HCT116 (cell line): ENCODE measurements around the gene CD96. TPM values are rescaled to one million over a fixed set of nuclear protein-coding genes. Genes with fewer than 3 reads are reported as not detected.
A peak's percentile ranks its signal among the peaks of the same experiment; 100 is the strongest.

Source experiments
- ATAC-seq: fragments of 200-7000 bp; cut with Tn5 transposase; 2 replicates; pipeline ENCODE4 v1.9.1; 2020; ENCODE audit warnings: mild to moderate bottlenecking, moderate library complexity
- Bru-seq: library from RNA; stranded (reverse); fragments of 400-500 nt; gene quantifications from one replicate; lab custom pipeline; 2021; lab: Mats Ljungman, UMichigan
- BruChase-seq, 2 experiments: library from RNA; stranded (reverse); fragments of 400-500 nt; gene quantifications; one replicate each; lab custom pipeline; 2021; lab: Mats Ljungman, UMichigan
- BruUV-seq: library from RNA; stranded (reverse); fragments of 400-500 nt; replicated peaks from 2 replicates; lab custom pipeline; 2021; lab: Mats Ljungman, UMichigan
- CTCF ChIA-PET: fragments of 300-600 bp; sonication (Branson Sonifier 250); formaldehyde crosslinking; loops from one replicate; lab custom pipeline; 2021; ENCODE audit warnings: antibody characterized with exemption; lab: Charles Lee
- POLR2A ChIA-PET: fragments of 300-600, 350-600 bp; sonication (Branson Sonifier 250); formaldehyde crosslinking; loops from one replicate; lab custom pipeline; 2021; ENCODE audit warnings: antibody characterized with exemption; lab: Charles Lee
- RAD21 ChIA-PET, 2 experiments: fragments of 300-600 bp; sonication (Branson Sonifier 250); formaldehyde crosslinking; loops; one replicate each; lab custom pipeline; 2023; ENCODE audit warnings: low total read pairs in 2 of 2; ENCODE audit not compliant: uncharacterized antibody in 2 of 2, unreplicated experiment in 2 of 2, low non-redundant PET in 1 of 2; lab: Charles Lee
- DNase-seq: peaks from one replicate; pipeline ENCODE4 v3.0.0-alpha.2; 2010; ENCODE audit warnings: low read depth, low spot score
- H2AFZ ChIP-seq: fragments of 200-600 bp; shearing (Covaris generic), sonication (generic); 2 replicates; pipeline ENCODE4 v1.6.1; 2017; ENCODE audit warnings: low read depth, mixed run types, mixed read lengths, antibody characterized with exemption, low read length; ENCODE audit not compliant: poor library complexity, severe bottlenecking
- H3K27ac ChIP-seq: 2 replicates; pipeline ENCODE4 v1.5.1; 2012; ENCODE audit warnings: low read depth, low read length
- H3K27me3 ChIP-seq: fragments of 200-600 bp; sonication (generic); 2 replicates; pipeline ENCODE4 v1.6.1; 2016; ENCODE audit warnings: mixed run types, low read length, mixed read lengths; ENCODE audit not compliant: insufficient read depth
- H3K36me3 ChIP-seq, 2 experiments: fragments of 200-500 bp in 1 of 2; fragments of 200-600 bp in 1 of 2; sonication (Bioruptor generic) in 1 of 2; sonication (generic) in 1 of 2; 2 replicates each; pipeline versions ENCODE4 v1.5.1 to v1.6.1; 2014 to 2016; ENCODE audit warnings: low read length in 2 of 2, inconsistent platforms in 1 of 2, mixed read lengths in 1 of 2, mixed run types in 1 of 2; ENCODE audit not compliant: insufficient read depth in 2 of 2, control insufficient read depth in 1 of 2
- H3K4me1 ChIP-seq, 2 experiments: fragments of 200-600 bp in 1 of 2; sonication (generic) in 1 of 2; 2 replicates each; pipeline versions ENCODE4 v1.5.1 to v1.6.1; 2012 to 2017; ENCODE audit warnings: low read length in 2 of 2, inconsistent platforms in 1 of 2, mild to moderate bottlenecking in 1 of 2, mixed read lengths in 1 of 2, mixed run types in 1 of 2, moderate library complexity in 1 of 2; ENCODE audit not compliant: insufficient read depth in 2 of 2, control insufficient read depth in 1 of 2
- H3K4me2 ChIP-seq: fragments of 200-600 bp; sonication (generic); 2 replicates; pipeline ENCODE4 v1.6.1; 2017; ENCODE audit warnings: mixed run types, low read length, mixed read lengths
- H3K4me3 ChIP-seq, 2 experiments: fragments of 200-600 bp in 1 of 2; sonication (generic) in 1 of 2; replicated peaks in 1 of 2; 2 replicates each; pipeline ENCODE4 v1.5.1; 2011 to 2016; ENCODE audit warnings: low read length in 2 of 2, control low read depth in 1 of 2, low read depth in 1 of 2, mild to moderate bottlenecking in 1 of 2, mixed read lengths in 1 of 2, mixed run types in 1 of 2
- H3K79me2 ChIP-seq: fragments of 200-600 bp; sonication (generic); 2 replicates; pipeline ENCODE4 v1.6.1; 2017; ENCODE audit warnings: mild to moderate bottlenecking, mixed run types, low read length, moderate library complexity, mixed read lengths; ENCODE audit not compliant: insufficient read depth
- H3K9ac ChIP-seq: fragments of 200-600 bp; sonication (generic); 2 replicates; pipeline ENCODE4 v1.6.1; 2016; ENCODE audit warnings: low read length, mixed read lengths
- H3K9me2 ChIP-seq: fragments of 200-600 bp; sonication (generic), shearing (Covaris generic); 2 replicates; pipeline ENCODE4 v1.6.1; 2017; ENCODE audit warnings: mixed run types, mild to moderate bottlenecking, moderate library complexity; ENCODE audit not compliant: insufficient read depth
- H3K9me3 ChIP-seq, 2 experiments: fragments of 200-500 bp in 1 of 2; fragments of 200-600 bp in 1 of 2; sonication (Bioruptor generic) in 1 of 2; sonication (generic) in 1 of 2; 2 replicates each; pipeline ENCODE4 v1.6.1; 2014 to 2017; ENCODE audit warnings: low read length in 2 of 2, mixed read lengths in 2 of 2, inconsistent platforms in 1 of 2, low read depth in 1 of 2, mild to moderate bottlenecking in 1 of 2, mixed run types in 1 of 2, moderate library complexity in 1 of 2; ENCODE audit not compliant: control insufficient read depth in 1 of 2, insufficient read depth in 1 of 2
- H4K20me1 ChIP-seq: fragments of 200-600 bp; sonication (generic), shearing (Covaris generic); 2 replicates; pipeline ENCODE4 v1.6.1; 2017; ENCODE audit warnings: mixed run types, mild to moderate bottlenecking, moderate library complexity; ENCODE audit not compliant: insufficient read depth
- CEBPB ChIP-seq: IDR thresholded peaks from 2 replicates; pipeline ENCODE4 v1.6.1; 2012; ENCODE audit warnings: low read depth
- EZH2 ChIP-seq: fragments of 200-600 bp; sonication (generic); IDR thresholded peaks from 2 replicates; pipeline ENCODE4 v1.6.1; 2017; ENCODE audit warnings: antibody characterized with exemption, mixed run types
- TCF7L2 ChIP-seq: IDR thresholded peaks from 2 replicates; pipeline ENCODE4 v1.7.0; 2011; ENCODE audit warnings: borderline replicate concordance, inconsistent platforms; ENCODE audit not compliant: insufficient read depth, insufficient read length; ENCODE audit errors: extremely low read depth
- YY1 ChIP-seq: IDR thresholded peaks from 2 replicates; pipeline ENCODE4 v1.6.1; 2011; ENCODE audit warnings: low read length, low read depth, moderate library complexity, mild to moderate bottlenecking; ENCODE audit not compliant: insufficient replicate concordance; ENCODE audit errors: extremely low read depth
- ZFX ChIP-seq: fragments of 450-650 bp; IDR thresholded peaks from 2 replicates; pipeline ENCODE4 v1.6.1; 2017
- ZNF274 ChIP-seq: fragments of 200-500 bp; sonication (Bioruptor generic); IDR thresholded peaks from 2 replicates; pipeline ENCODE4 v1.6.1; 2014; ENCODE audit warnings: mild to moderate bottlenecking, low read depth, low read length, inconsistent platforms
- intact Hi-C: fragments of 100-400 bp; cut with micrococcal nuclease; formaldehyde crosslinking; loops from 2 replicates; pipeline ENCODE4 v1.10.0; 2022
- long read RNA-seq: library from polyadenylated mRNA; unstranded; transcript quantifications from one replicate; pipeline ENCODE4 v2.0.0, GENCODE V29; 2021; ENCODE audit not compliant: unreplicated experiment
- polyA plus RNA-seq: library from polyadenylated mRNA; unstranded; fragments of >200 nt; gene quantifications from 2 replicates; pipeline ENCODE4 v1.2.1, GENCODE V29; 2012; ENCODE audit warnings: missing spikeins
- total RNA-seq: library from RNA; stranded (reverse); gene quantifications from one replicate; pipeline ENCODE4 v1.2.1, GENCODE V29; 2021; ENCODE audit not compliant: unreplicated experiment
- TF ChIP-seq, protein P1 (sequence below), 3 experiments: fragments of 200-600 bp in 1 of 3; sonication (generic) in 1 of 3; IDR thresholded peaks in 2 of 3; conservative IDR thresholded peaks in 1 of 3; 2 replicates each; pipeline ENCODE4 v1.5.1; 2012 to 2017; ENCODE audit warnings: low read depth in 2 of 3, low read length in 2 of 3, antibody characterized with exemption in 1 of 3, borderline replicate concordance in 1 of 3, control low read depth in 1 of 3, mild to moderate bottlenecking in 1 of 3, mixed read lengths in 1 of 3, mixed run types in 1 of 3, moderate library complexity in 1 of 3; ENCODE audit not compliant: insufficient read depth in 1 of 3

Gene CD96, protein sequence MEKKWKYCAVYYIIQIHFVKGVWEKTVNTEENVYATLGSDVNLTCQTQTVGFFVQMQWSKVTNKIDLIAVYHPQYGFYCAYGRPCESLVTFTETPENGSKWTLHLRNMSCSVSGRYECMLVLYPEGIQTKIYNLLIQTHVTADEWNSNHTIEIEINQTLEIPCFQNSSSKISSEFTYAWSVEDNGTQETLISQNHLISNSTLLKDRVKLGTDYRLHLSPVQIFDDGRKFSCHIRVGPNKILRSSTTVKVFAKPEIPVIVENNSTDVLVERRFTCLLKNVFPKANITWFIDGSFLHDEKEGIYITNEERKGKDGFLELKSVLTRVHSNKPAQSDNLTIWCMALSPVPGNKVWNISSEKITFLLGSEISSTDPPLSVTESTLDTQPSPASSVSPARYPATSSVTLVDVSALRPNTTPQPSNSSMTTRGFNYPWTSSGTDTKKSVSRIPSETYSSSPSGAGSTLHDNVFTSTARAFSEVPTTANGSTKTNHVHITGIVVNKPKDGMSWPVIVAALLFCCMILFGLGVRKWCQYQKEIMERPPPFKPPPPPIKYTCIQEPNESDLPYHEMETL
- total RNA-seq (0.42 TPM), Bru-seq, nascent RNA (percentile 24 among the genes with signal in this experiment), BruChase-seq, experiment 1, labeled RNA remaining after a 6-hour chase (percentile 19 among the genes with signal in this experiment), BruChase-seq, experiment 2, labeled RNA remaining after a 2-hour chase (percentile 21 among the genes with signal in this experiment)
- 0.16 and 0.35 TPM in 2 replicates for polyA plus RNA-seq
- long read RNA-seq, partial matches to known transcripts = 0 of 1 reads
- long read RNA-seq, other reads (novel, unspliced or antisense) = 1 of 1 reads

DNA sequence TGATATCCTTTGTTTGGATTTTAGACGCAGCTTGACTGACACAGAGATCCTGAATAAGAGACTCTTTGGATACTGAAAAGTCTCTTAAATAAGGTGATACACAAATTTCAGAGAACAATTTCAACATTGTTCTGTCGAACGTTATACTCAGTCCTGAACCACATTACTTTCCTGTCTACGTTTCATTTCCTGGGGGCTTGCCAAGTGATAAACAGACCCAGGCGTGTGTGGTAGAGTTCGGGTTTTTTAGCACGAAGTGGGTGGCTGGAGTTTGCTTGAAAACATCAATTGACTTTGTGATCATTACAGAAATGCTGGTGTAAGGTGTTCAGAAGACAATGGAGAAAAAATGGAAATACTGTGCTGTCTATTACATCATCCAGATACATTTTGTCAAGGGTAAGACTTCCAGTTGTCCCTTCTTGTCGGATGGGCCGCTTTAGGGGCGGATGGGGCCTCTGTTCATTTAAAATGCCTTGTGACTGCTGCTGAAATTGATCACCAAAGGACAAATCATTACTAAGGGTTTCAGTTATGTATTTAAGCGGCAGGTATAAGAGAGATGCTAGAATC, at the start of gene CD96:
Gene CD96 (plus strand): TSS at position 287 of the 573 bp plus-strand sequence. CDS start 52 bp downstream, at position 339.
- Histone ChIP-seq H3K79me2 (no peaks in the 10 kb centered on the region), H2AFZ (peak within 1 kb of the TSS; percentile 4), H3K9ac (no peak within 1 kb of the TSS), H3K4me1 (peaks cover 11 to 18% of the 10 kb centered on the region in 2 experiments; a peak in 3 of 4 replicates), H3K4me2 (no peak within 1 kb of the TSS), H3K4me3 (no peak within 1 kb of the TSS), H4K20me1 (no peaks in the 10 kb centered on the region), H3K36me3 (no peaks in the 10 kb centered on the region), H3K9me3 (no peaks in the 10 kb centered on the region), H3K27me3 (no peaks in the 10 kb centered on the region), H3K9me2 (no peaks in the 10 kb centered on the region), H3K27ac (no peak within 1 kb of the TSS)
- RAD21 ChIA-PET = no interaction called here
- POLR2A ChIA-PET = no interaction called here
- intact Hi-C loops = no loop called here
- CTCF ChIA-PET = no interaction called here
- ATAC-seq (no peak), DNase-seq (no peak)
- no TSS peak for BruUV-seq
- TF ChIP-seq CEBPB (no peak), ZFX (no peak), TCF7L2 (no peak), ZNF274 (no peak), YY1 (no peak), EZH2 (no peak)
- TF ChIP-seq, protein P1, sequence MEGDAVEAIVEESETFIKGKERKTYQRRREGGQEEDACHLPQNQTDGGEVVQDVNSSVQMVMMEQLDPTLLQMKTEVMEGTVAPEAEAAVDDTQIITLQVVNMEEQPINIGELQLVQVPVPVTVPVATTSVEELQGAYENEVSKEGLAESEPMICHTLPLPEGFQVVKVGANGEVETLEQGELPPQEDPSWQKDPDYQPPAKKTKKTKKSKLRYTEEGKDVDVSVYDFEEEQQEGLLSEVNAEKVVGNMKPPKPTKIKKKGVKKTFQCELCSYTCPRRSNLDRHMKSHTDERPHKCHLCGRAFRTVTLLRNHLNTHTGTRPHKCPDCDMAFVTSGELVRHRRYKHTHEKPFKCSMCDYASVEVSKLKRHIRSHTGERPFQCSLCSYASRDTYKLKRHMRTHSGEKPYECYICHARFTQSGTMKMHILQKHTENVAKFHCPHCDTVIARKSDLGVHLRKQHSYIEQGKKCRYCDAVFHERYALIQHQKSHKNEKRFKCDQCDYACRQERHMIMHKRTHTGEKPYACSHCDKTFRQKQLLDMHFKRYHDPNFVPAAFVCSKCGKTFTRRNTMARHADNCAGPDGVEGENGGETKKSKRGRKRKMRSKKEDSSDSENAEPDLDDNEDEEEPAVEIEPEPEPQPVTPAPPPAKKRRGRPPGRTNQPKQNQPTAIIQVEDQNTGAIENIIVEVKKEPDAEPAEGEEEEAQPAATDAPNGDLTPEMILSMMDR (IDR thresholded peaks at IDR 0.05 in 2 of 3, conservative IDR thresholded peaks at IDR 0.05 in 1 of 3; ENCODE audit: borderline replicate concordance in 1 of 3, insufficient read depth in 1 of 3, low read depth in 2 of 3, low read length in 2 of 3) = no peak
